Stimulated activated CD8-positive, alpha-beta memory T cell treated with anti-CD3 and anti-CD28 coated beads, Interleukin-15, amount 100 ng/mL, for 24 hours (primary cell): ENCODE results near the gene CDH4.

Experiments
- DNase-seq: peaks from one replicate; pipeline ENCODE4 v3.0.0-alpha.2; 2020; ENCODE audit warnings: low read depth

CDH4 gene

GRCh38 chr20:61355585-61355984 is 103.5 kb downstream of the CDH4 start:
- no peak for DNase-seq

GRCh38 chr20:61356196-61356595 is 104.1 kb downstream of the CDH4 start:
- DNase-seq = no peak

- no peak for DNase-seq
Measured at GRCh38 chr20:61357119-61357518, 105.1 kb downstream of the CDH4 start.

- DNase-seq = no peak
Measured at GRCh38 chr20:61359254-61359653, 107.2 kb downstream of the CDH4 start.

- DNase-seq = no peak
Measured at GRCh38 chr20:61360296-61360695, 108.2 kb downstream of the CDH4 start.

GRCh38 chr20:61360940-61361339 is 108.9 kb downstream of the CDH4 start:
- no peak for DNase-seq

- no peak for DNase-seq
Measured at GRCh38 chr20:61361501-61361900, 109.4 kb downstream of the CDH4 start.

GRCh38 chr20:61364147-61364546 is 112.1 kb downstream of the CDH4 start:
- no peak for DNase-seq

GRCh38 chr20:61366914-61367313 is 114.9 kb downstream of the CDH4 start:
- no peak for DNase-seq

- DNase-seq = no peak
Measured at GRCh38 chr20:61369731-61370520, 117.9 kb downstream of the CDH4 start.

GRCh38 chr20:61370841-61371303 is 118.8 kb downstream of the CDH4 start:
- DNase-seq = no peak

- DNase-seq = no peak
Measured at GRCh38 chr20:61371501-61372136, 119.6 kb downstream of the CDH4 start.

- DNase-seq = no peak
Measured at GRCh38 chr20:61372137-61373054, 120.3 kb downstream of the CDH4 start.

- DNase-seq = no peak
Measured at GRCh38 chr20:61373055-61373399, 121.0 kb downstream of the CDH4 start.

- DNase-seq = no peak
Measured at GRCh38 chr20:61373956-61374545, 122.0 kb downstream of the CDH4 start.

- no peak for DNase-seq
Measured at GRCh38 chr20:61376541-61377240, 124.6 kb downstream of the CDH4 start.

GRCh38 chr20:61378694-61379355 is 126.8 kb downstream of the CDH4 start:
- no peak for DNase-seq

- DNase-seq = no peak
Measured at GRCh38 chr20:61379898-61380544, 128.0 kb downstream of the CDH4 start.

GRCh38 chr20:61380545-61380915 is 128.5 kb downstream of the CDH4 start:
- no peak for DNase-seq

- no peak for DNase-seq
Measured at GRCh38 chr20:61382194-61382593, 130.1 kb downstream of the CDH4 start.

GRCh38 chr20:61385296-61385695 is 133.2 kb downstream of the CDH4 start:
- DNase-seq = no peak
